Measurements from ENCODE around the gene PRRC2C. TPM values are rescaled to one million over a fixed set of nuclear protein-coding genes. Genes with fewer than 3 reads are reported as not detected.

Gene PRRC2C
- total RNA-seq, 1 experiment from 2014 or later = 296 TPM

DNA sequence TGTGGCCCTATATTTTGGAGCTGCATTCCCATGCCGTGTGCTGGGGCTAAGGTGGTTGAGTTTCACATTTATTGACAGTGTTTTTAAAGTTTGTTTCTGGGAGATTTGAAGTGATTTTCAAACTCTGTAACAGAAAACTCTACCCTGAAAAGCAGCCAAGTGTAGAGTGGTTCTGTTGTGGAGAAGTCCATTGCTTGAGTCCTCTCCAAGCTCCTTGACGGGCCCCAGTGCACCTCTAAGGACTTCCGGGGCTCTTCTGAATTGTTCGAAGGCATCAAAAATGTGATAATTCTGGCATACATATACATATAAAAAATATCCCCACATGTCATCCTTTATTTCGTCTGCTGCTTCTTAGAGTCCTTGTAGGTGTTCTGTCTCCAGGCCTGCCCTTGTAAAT is 141.7 kb downstream of the PRRC2C start:
- POLR2A ChIA-PET = interaction anchor here (0.6 kb wide), 1 partner anchor 21 kb away, joined by 3 read pairs; no protein-coding TSS in a partner anchor
- Mint-ChIP-seq H3K36me3 (ENCODE audit: insufficient read depth, unreplicated experiment) (no peaks in the 10 kb centered on the region), H3K9me3 (ENCODE audit: unreplicated experiment) (no peaks in the 10 kb centered on the region), H3K4me3 (ENCODE audit: unreplicated experiment) (no peak overlapping the region), H3K27ac (ENCODE audit: low read depth, unreplicated experiment) (no peak overlapping the region), H3K27me3 (ENCODE audit: insufficient read depth, unreplicated experiment) (peaks cover 24% of the 10 kb centered on the region), H3K4me1 (ENCODE audit: insufficient read depth, unreplicated experiment) (no peaks in the 10 kb centered on the region)
- CTCF ChIA-PET = interaction anchor here (4.8 kb wide), 1 partner anchor 18 kb away, joined by 28 read pairs; no protein-coding TSS in a partner anchor
- no peak for DNase-seq (ENCODE audit: unreplicated experiment)
- TF ChIP-seq CTCF (IDR thresholded peaks at IDR 0.05; ENCODE audit: unreplicated experiment) = no peak
- intact Hi-C loops (cut with micrococcal nuclease) = no loop called here
- BruUV-seq (replicated peaks) = no TSS peak

DNA sequence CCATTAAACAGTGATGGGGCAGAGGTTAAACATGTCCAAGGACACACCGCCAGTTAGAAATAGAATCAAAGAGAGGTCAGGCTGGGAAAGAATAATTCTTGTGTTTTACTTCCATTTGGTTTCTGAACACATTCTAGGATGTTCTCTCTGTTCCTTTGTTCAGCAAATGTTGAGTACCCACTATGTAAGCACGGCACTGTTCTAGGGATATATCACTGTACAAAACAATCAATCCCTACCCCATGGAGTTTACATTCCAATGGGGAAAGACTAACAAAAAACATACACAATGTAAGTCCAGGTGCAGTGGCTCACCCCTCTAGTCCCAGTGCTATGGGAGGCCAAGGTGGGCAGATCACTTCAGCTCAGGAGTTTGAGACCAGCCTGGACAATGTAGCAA is 142.9 kb downstream of the PRRC2C start:
- no peak for DNase-seq (ENCODE audit: unreplicated experiment)
- H3K36me3 Mint-ChIP-seq (ENCODE audit: insufficient read depth, unreplicated experiment) = no peaks in the 10 kb centered on the region
- H3K4me1 Mint-ChIP-seq (ENCODE audit: insufficient read depth, unreplicated experiment) = no peaks in the 10 kb centered on the region
- no TSS peak for BruUV-seq (replicated peaks)
- ChIA-PET CTCF (interaction anchor here (1.4 to 4.8 kb wide), 2 partner anchors 17 to 61 kb away, joined by 5 to 28 read pairs; no protein-coding TSS in a partner anchor), POLR2A (no interaction called here)
- intact Hi-C loops (cut with micrococcal nuclease) = no loop called here
- no peak overlapping the region for H3K27ac Mint-ChIP-seq (ENCODE audit: low read depth, unreplicated experiment)
- peaks cover 24% of the 10 kb centered on the region for H3K27me3 Mint-ChIP-seq (ENCODE audit: insufficient read depth, unreplicated experiment)
- TF ChIP-seq CTCF (IDR thresholded peaks at IDR 0.05; ENCODE audit: unreplicated experiment) = no peak
- no peak overlapping the region for H3K4me3 Mint-ChIP-seq (ENCODE audit: unreplicated experiment)
- no peaks in the 10 kb centered on the region for H3K9me3 Mint-ChIP-seq (ENCODE audit: unreplicated experiment)

DNA sequence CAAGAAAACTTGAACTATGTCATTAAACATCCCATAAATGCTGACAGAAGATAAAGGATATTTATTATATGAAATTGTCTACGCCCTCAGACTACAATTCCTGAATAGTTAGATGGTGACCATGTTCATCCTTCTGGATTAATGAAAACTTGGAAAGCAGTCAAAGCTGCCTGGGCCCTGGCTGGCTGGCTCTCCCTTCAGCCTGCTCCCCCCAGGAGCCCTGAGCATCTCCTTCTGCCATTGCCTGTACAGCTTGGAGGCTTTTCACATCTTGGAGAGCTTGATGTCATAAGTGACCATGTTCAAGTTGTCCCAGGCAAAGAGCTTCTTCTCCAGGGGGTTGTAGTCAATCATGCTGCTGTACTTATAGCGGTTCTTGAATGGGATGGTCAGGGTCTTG is 150.3 kb downstream of the PRRC2C start:
- Mint-ChIP-seq H3K4me1 (ENCODE audit: insufficient read depth, unreplicated experiment) (no peaks in the 10 kb centered on the region), H3K4me3 (ENCODE audit: unreplicated experiment) (no peak overlapping the region), H3K27me3 (ENCODE audit: insufficient read depth, unreplicated experiment) (peaks cover 4% of the 10 kb centered on the region), H3K27ac (ENCODE audit: low read depth, unreplicated experiment) (no peak overlapping the region), H3K36me3 (ENCODE audit: insufficient read depth, unreplicated experiment) (no peaks in the 10 kb centered on the region), H3K9me3 (ENCODE audit: unreplicated experiment) (no peaks in the 10 kb centered on the region)
- POLR2A ChIA-PET = no interaction called here
- DNase-seq (ENCODE audit: unreplicated experiment) = no peak
- TF ChIP-seq CTCF (IDR thresholded peaks at IDR 0.05; ENCODE audit: unreplicated experiment) = no peak
- intact Hi-C loops (cut with micrococcal nuclease) = no loop called here
- no TSS peak for BruUV-seq (replicated peaks)
- CTCF ChIA-PET = interaction anchor here (0.6 to 1.3 kb wide), 4 partner anchors 9 to 1826 kb away, joined by 3 to 12 read pairs (median 4); no protein-coding TSS in a partner anchor

GRCh38 chr1:171636141-171636540 is 150.8 kb downstream of the PRRC2C start:
- POLR2A ChIA-PET = interaction anchor here (0.6 kb wide), 1 partner anchor 106 kb away, joined by 3 read pairs; no protein-coding TSS in a partner anchor
- CTCF ChIA-PET = interaction anchor here (0.6 to 1.5 kb wide), 5 partner anchors 9 to 1826 kb away, joined by 3 to 8 read pairs (median 3); no protein-coding TSS in a partner anchor
- TF ChIP-seq CTCF (IDR thresholded peaks at IDR 0.05; ENCODE audit: unreplicated experiment) = no peak
- Mint-ChIP-seq H3K27ac (ENCODE audit: low read depth, unreplicated experiment) (no peak overlapping the region), H3K9me3 (ENCODE audit: unreplicated experiment) (no peaks in the 10 kb centered on the region), H3K4me1 (ENCODE audit: insufficient read depth, unreplicated experiment) (no peaks in the 10 kb centered on the region), H3K36me3 (ENCODE audit: insufficient read depth, unreplicated experiment) (no peaks in the 10 kb centered on the region), H3K27me3 (ENCODE audit: insufficient read depth, unreplicated experiment) (no peaks in the 10 kb centered on the region), H3K4me3 (ENCODE audit: unreplicated experiment) (no peak overlapping the region)
- BruUV-seq (replicated peaks) = no TSS peak
- intact Hi-C loops (cut with micrococcal nuclease) = no loop called here
- no peak for DNase-seq (ENCODE audit: unreplicated experiment)
